Gastroesophageal sphincter (tissue), 3 donors: ENCODE measurements around the gene PTPRD.

Experiments used
- EP300 ChIP-seq: sonication (generic); formaldehyde crosslinking; IDR thresholded peaks from one replicate; pipeline ENCODE4 v1.6.1; 2017; ENCODE audit warnings: antibody characterized with exemption, mild to moderate bottlenecking
- POLR2A ChIP-seq, 2 donors: fragments of 450-650 bp; IDR thresholded peaks; one replicate each; pipeline ENCODE4 v1.6.1; 2017; ENCODE audit warnings: antibody characterized with exemption in 2 of 2, mild to moderate bottlenecking in 2 of 2, moderate library complexity in 1 of 2
- POLR2AphosphoS5 ChIP-seq: sonication (generic); formaldehyde crosslinking; IDR thresholded peaks from one replicate; pipeline ENCODE4 v1.6.1; 2017; ENCODE audit warnings: antibody characterized with exemption
- TF ChIP-seq, protein P1 (sequence below), 4 experiments: fragments of 200-600 bp in 2 of 4; fragments of 450-650 bp in 2 of 4; sonication (generic) in 1 of 4; IDR thresholded peaks; one replicate each; pipeline ENCODE4 v1.5.1; 2017 to 2019; ENCODE audit warnings: antibody characterized with exemption in 4 of 4, mild to moderate bottlenecking in 2 of 4, moderate library complexity in 2 of 4

DNA sequence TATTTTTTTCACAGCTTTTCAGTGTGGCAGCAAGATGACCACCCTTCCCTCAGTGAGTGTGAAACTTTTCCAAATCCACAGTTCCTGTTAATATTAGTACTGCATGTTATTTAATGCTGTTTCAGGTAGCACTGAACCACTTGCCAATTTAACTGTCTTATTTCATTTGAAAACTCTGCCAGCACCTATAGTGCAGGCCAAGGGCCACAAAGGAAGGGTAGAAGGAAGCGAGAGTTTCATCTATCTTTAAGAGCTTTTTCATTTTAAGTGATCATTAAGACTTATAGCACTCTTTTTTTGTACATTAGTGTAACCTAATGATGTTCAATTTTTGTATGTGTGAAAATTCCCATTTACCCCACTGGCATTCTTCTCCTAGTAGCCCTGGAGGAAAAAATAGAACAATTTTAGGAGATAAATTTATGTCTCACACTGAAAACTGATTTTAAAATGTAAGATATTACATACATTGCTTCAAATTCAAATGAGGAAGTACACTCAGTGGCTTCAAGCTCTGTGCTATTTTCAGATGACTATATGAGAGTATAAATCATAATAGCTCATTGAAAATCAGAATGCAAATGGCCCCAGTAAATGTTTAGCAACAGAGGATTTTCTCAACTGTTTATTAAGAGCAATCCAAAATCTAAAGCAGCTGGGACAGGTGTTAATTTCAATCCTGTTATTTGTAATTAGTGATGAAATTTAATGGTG, 820.5 kb downstream of the PTPRD start:
- TF ChIP-seq, protein P1, sequence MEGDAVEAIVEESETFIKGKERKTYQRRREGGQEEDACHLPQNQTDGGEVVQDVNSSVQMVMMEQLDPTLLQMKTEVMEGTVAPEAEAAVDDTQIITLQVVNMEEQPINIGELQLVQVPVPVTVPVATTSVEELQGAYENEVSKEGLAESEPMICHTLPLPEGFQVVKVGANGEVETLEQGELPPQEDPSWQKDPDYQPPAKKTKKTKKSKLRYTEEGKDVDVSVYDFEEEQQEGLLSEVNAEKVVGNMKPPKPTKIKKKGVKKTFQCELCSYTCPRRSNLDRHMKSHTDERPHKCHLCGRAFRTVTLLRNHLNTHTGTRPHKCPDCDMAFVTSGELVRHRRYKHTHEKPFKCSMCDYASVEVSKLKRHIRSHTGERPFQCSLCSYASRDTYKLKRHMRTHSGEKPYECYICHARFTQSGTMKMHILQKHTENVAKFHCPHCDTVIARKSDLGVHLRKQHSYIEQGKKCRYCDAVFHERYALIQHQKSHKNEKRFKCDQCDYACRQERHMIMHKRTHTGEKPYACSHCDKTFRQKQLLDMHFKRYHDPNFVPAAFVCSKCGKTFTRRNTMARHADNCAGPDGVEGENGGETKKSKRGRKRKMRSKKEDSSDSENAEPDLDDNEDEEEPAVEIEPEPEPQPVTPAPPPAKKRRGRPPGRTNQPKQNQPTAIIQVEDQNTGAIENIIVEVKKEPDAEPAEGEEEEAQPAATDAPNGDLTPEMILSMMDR (IDR thresholded peaks at IDR 0.05), result no peak
- TF ChIP-seq POLR2AphosphoS5 (no peak), POLR2A (IDR thresholded peaks at IDR 0.05) (no peak), EP300 (no peak)
